GM12873 (cell line): Measurements from ENCODE around the gene EPHA3.

Experiments used
- CTCF ChIP-seq: IDR thresholded peaks from 2 replicates; pipeline ENCODE4 v1.5.1; 2012; ENCODE audit warnings: low read depth, mild to moderate bottlenecking, moderate library complexity, low read length, control low read depth; ENCODE audit not compliant: insufficient read depth; ENCODE audit errors: missing control alignments

The EPHA3 gene

DNA sequence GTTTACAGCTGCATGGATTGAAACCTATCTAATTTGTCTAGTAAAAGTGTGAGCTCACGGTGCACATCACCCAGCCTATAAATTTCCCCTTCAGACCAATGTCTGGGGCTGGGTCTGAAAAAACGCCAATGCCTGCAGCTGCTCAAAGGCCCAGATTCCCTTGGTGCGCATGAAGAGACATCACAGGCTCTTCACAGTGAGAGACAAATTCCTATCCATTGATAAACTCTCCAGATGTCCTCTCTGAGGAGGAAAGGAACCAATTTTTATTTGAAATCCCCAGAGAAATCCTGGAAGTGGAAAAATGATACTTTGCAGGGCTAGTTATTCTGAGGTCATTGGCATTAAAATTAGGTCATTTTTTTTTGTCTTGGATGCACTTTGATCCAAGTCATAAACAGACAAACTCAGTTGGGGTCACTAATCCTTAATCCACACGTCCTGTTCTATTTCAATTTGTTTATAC is 360.5 kb downstream of the EPHA3 start:
- TF ChIP-seq CTCF: no peak

DNA sequence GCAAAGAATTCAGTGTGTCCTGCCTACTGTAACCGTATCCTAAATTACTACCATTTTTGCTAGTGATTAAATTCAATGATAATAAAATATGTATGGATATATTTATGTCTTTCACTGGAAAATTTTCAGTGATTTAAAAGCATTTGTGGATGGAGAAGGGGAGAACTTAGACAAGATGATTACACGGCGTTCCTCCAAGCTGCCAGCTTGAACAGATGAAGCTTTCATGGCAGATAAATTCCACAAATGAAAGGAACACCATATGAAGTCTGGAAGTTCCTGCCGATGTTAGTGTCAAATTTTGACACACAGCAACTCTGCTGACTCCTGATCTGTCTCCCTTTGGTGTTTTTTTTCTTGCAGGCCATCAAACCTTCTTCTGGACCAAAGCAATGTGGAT is 364.7 kb downstream of the EPHA3 start:
- no peak for TF ChIP-seq CTCF

DNA sequence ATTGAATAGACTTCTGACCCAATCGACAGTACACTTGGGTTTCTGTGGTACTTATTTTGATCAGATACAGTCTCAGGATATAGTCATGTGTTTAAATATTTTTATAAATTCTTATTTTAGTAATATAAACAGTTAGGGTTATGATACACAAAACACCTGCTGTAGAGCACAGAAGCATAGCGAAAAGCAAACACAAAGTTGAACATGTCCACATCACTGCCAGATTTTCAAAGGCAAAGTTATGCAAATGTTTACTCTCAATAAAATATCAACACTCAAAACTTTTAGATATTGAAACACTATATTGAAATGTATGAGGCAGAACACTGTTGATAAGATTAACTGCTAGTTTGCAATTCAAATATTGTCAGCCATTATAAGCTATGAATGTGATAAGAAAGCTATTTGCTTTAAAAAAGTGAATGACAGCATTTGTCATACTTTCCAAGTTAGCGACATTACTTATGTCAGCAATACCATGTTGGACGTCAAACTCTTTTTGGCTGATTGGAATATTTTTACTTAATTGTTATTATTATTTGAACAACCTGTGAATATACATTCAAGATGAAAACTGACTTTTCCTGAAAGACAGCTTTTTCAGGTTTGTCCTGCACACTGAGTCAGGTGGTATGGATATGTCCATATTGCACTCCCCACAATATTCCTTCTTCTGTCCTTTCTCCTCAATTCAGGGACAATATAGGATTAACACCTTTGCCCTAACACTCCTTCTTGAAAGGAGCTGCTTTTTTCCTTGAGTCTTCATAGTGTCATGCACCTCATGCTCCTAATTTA is 367.1 kb downstream of the EPHA3 start:
- TF ChIP-seq CTCF: no peak

- TF ChIP-seq CTCF: no peak
These were observed 381.6 kb downstream of the EPHA3 start for GRCh38 chr3:89488800-89489580.

DNA sequence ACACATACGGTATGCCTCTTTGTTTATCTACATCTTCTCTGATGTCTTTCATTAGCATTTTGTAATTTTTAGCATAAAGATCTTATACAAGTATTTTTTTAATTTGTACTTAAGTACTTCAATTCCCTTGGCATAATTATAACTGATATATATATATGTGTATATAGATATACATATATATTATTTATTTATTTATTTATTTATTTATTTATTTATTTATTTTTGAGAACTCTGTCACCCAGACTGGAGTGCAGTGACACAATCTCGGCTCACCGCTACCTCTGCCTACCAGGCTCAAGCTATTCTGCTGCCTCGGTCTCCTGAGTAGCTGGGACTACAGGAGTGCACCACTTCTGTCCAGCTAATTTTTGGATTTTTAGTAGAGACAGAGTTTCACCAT is 382.7 kb downstream of the EPHA3 start:
- no peak for TF ChIP-seq CTCF

- no peak for TF ChIP-seq CTCF
These were observed 387.3 kb downstream of the EPHA3 start for GRCh38 chr3:89494734-89495133.

GRCh38 chr3:89503891-89504391 is 396.5 kb downstream of the EPHA3 start:
- TF ChIP-seq CTCF: no peak
